AG04450 (cell line): ENCODE data around the gene PRSS38. TPM values are rescaled to one million over a fixed set of nuclear protein-coding genes. Genes with fewer than 3 reads are reported as not detected.

Experiments
- CTCF ChIA-PET: fragments of 300-600, 350-600 bp; formaldehyde crosslinking; extraction: SDS; loops from one replicate; lab custom pipeline; 2022; ENCODE audit warnings: antibody characterized with exemption, inconsistent platforms; lab: Charles Lee
- POLR2A ChIA-PET: fragments of 350-600 bp; formaldehyde crosslinking; extraction: SDS; loops from one replicate; lab custom pipeline; 2021; ENCODE audit warnings: antibody characterized with exemption, inconsistent platforms; lab: Yijun Ruan, JAX
- DNase-seq: peaks from one replicate; pipeline ENCODE4 v3.0.0-alpha.2; 2011; ENCODE audit warnings: low read depth, low spot score
- H3K27ac ChIP-seq: one replicate; pipeline ENCODE4 v1.5.1; 2012; ENCODE audit warnings: low read depth, low read length, control low read depth
- H3K27me3 ChIP-seq: one replicate; pipeline ENCODE4 v1.6.0; 2012; ENCODE audit warnings: low read length; ENCODE audit not compliant: control insufficient read depth, insufficient read depth
- H3K4me3 ChIP-seq: 2 replicates; pipeline ENCODE4 v1.5.1; 2011; ENCODE audit warnings: mild to moderate bottlenecking, low read depth, low read length, control low read depth
- H3K9me3 ChIP-seq: 2 replicates; pipeline ENCODE4 v1.5.1; 2012; ENCODE audit warnings: low read length; ENCODE audit not compliant: control insufficient read depth, insufficient read depth
- CTCF ChIP-seq: IDR thresholded peaks from 2 replicates; pipeline ENCODE4 v1.5.1; 2011; ENCODE audit warnings: low read depth, low read length, control low read depth, inconsistent platforms
- polyA plus RNA-seq: library from polyadenylated mRNA; depleted of rRNA; stranded (reverse); fragments of >200 nt; gene quantifications from 2 replicates; pipeline ENCODE4 v1.2.3, GENCODE V29; 2011

Gene PRSS38
- polyA plus RNA-seq, 1 experiment, result not detected

- Histone ChIP-seq H3K9me3 (peaks cover 2% of the 10 kb centered on the region; the same call in 1 of the 2 replicates), H3K27ac (no peak overlapping the region), H3K4me3 (no peak overlapping the region), H3K27me3 (no peaks in the 10 kb centered on the region)
- TF ChIP-seq CTCF, result no peak
- DNase-seq, result no peak
- POLR2A ChIA-PET, result no interaction called here
- CTCF ChIA-PET, result no interaction called here
These were observed 34.1 kb upstream of the PRSS38 start for GRCh38 chr1:227781314-227781930.

- Histone ChIP-seq H3K27ac (no peak overlapping the region), H3K27me3 (no peaks in the 10 kb centered on the region), H3K4me3 (no peak overlapping the region), H3K9me3 (peaks cover 2% of the 10 kb centered on the region; the same call in 1 of the 2 replicates)
- POLR2A ChIA-PET, result no interaction called here
- no peak for TF ChIP-seq CTCF
- no peak for DNase-seq
- CTCF ChIA-PET, result no interaction called here
These were observed 33.2 kb upstream of the PRSS38 start for GRCh38 chr1:227782226-227782625.

GRCh38 chr1:227785094-227785804, 30.2 kb upstream of the PRSS38 start:
- Histone ChIP-seq H3K9me3 (peaks cover 2% of the 10 kb centered on the region; the same call in 1 of the 2 replicates), H3K27ac (no peak overlapping the region), H3K27me3 (no peaks in the 10 kb centered on the region), H3K4me3 (no peak overlapping the region)
- CTCF ChIA-PET, result no interaction called here
- TF ChIP-seq CTCF, result no peak
- POLR2A ChIA-PET, result no interaction called here
- no peak for DNase-seq

GRCh38 chr1:227785805-227786671, 29.4 kb upstream of the PRSS38 start:
- no peak overlapping the region for H3K4me3 ChIP-seq
- ChIA-PET CTCF (no interaction called here), POLR2A (no interaction called here)
- peaks cover 2% of the 10 kb centered on the region; the same call in 1 of the 2 replicates for H3K9me3 ChIP-seq
- TF ChIP-seq CTCF, result no peak
- DNase-seq, result no peak
- H3K27ac ChIP-seq, result no peak overlapping the region
- H3K27me3 ChIP-seq, result no peaks in the 10 kb centered on the region
